Raji (cell line): ENCODE results near the gene ARFGAP1.

Experiments
- POLR2A ChIP-seq: IDR thresholded peaks from 2 replicates; pipeline ENCODE4 v1.6.1; 2011; ENCODE audit warnings: low read depth, low read length, control low read depth; ENCODE audit not compliant: insufficient read depth

The ARFGAP1 gene

GRCh38 chr20:63331741-63332400, 59.3 kb downstream of the ARFGAP1 start:
- TF ChIP-seq POLR2A, result no peak

DNA sequence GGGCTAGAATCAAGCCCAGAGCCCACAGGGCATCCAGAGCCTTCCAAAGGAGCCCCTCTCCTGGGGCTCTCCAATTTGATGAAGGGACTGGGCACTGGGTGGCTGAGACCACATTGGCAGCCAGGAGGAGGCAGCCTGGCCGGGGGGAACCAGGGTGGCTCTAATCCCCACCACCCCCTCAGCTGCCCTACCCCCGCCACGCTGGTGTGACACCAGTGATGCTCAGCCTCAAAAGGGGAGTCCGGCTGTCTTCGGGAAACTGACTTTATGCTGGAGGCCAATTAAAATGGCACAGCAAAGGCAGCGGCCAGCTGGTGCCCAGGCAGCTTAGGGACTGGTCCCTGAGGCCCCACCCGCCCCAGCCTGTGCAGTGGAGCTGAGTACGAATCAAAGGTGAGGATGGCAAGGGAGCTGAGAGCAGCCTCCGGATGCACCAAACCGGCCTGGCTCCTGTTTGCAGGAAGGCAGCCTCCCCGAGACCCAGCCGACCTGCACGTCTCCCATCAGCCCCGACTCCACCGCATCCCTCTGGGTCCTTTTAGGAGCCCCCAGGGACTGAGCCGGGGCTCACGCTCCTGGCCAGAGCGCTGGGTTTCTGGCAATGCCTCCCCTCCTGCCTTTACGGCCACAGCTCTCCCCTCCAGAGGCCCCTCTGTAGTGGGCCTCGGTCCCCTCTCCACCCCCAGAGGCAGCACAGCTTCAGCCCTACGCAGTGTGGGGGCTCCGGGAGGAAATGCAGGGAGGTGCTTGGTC, 60.1 kb downstream of the ARFGAP1 start:
- no peak for TF ChIP-seq POLR2A

DNA sequence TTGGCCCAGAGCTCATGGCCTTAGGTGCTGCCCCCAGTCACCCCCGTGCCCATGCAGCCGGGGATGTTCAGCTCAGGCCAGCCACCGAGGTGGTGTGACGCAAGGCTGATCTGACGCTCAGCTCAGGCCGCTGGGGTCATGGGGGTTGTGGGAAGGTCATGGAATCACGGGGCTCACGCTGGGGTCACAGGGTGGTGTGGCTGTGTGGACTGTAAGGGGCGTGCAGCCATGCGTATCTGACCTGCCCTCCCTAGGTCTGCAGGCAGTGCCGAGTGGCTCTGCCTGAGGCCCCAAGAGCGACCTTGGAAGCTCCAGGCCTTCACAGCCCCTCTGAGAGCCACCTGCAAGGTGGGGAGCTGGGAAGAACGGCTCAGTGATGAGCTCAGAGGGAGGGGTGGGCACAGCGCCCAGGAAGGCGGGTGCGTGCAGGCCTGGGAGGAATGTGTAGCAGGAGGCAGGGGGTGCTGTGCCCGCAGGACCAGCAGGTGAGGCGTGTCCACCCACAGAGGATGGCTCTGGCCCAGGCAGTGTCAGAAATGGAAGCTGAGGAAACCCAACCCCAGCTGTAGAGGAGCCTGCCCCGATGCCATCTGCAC, 60.7 kb downstream of the ARFGAP1 start:
- TF ChIP-seq POLR2A, result no peak

DNA sequence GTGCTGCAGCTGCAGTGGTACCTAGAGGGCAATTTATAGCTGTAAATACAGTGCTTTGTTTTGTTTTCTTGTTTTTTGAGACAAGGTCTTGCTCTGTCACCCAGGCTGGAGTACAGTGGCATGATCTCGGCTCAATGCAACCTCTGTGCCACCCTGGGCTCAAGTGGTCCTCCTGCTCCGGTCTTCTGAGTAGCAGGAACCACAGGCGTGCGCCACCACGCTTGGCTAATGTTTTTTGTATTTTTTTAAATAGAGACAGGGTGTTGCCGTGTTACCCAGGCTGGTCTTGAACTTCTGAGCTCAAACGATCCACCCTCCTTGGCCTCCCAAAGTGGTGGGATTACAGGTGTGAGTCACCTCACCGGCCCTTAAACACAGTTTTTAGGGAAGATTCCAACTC, 61.7 kb downstream of the ARFGAP1 start:
- no peak for TF ChIP-seq POLR2A

DNA sequence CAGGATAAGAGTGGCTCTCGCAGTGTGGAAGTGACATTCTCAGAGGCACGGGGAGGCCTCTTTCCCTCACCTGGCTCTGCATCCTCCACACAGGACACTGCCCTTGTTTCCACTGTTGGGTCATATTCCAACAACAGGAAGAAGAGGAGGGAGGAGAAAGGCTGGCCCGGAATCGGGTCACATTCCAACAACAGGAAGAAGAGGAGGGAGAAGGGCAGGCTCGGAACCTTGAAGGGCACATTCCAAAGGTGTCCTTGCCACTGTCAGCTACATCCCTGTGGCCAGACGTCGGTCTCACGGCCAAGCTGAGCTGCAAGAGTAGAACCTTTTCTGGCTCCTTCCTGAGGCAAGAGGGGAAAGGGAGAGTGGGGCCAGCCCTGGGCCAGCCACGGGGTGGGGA, 63.1 kb downstream of the ARFGAP1 start:
- TF ChIP-seq POLR2A, result no peak

GRCh38 chr20:63336232-63336752, 63.7 kb downstream of the ARFGAP1 start:
- TF ChIP-seq POLR2A, result no peak

GRCh38 chr20:63337786-63338420, 65.3 kb downstream of the ARFGAP1 start:
- no peak for TF ChIP-seq POLR2A
